HCT116 (cell line): ENCODE results near the gene ZNF345. TPM values are rescaled to one million over a fixed set of nuclear protein-coding genes. Genes with fewer than 3 reads are reported as not detected.

Experiments
- ATAC-seq: fragments of 200-7000 bp; cut with Tn5 transposase; 2 replicates; pipeline ENCODE4 v1.9.1; 2020; ENCODE audit warnings: mild to moderate bottlenecking, moderate library complexity
- BruUV-seq: library from RNA; stranded (reverse); fragments of 400-500 nt; replicated peaks from 2 replicates; lab custom pipeline; 2021; lab: Mats Ljungman, UMichigan
- CTCF ChIA-PET: fragments of 300-600 bp; sonication (Branson Sonifier 250); formaldehyde crosslinking; loops from one replicate; lab custom pipeline; 2021; ENCODE audit warnings: antibody characterized with exemption; lab: Charles Lee
- POLR2A ChIA-PET: fragments of 300-600, 350-600 bp; sonication (Branson Sonifier 250); formaldehyde crosslinking; loops from one replicate; lab custom pipeline; 2021; ENCODE audit warnings: antibody characterized with exemption; lab: Charles Lee
- RAD21 ChIA-PET, 2 experiments: fragments of 300-600 bp; sonication (Branson Sonifier 250); formaldehyde crosslinking; loops; one replicate each; lab custom pipeline; 2023; ENCODE audit warnings: low total read pairs in 2 of 2; ENCODE audit not compliant: uncharacterized antibody in 2 of 2, unreplicated experiment in 2 of 2, low non-redundant PET in 1 of 2; lab: Charles Lee
- DNase-seq: peaks from one replicate; pipeline ENCODE4 v3.0.0-alpha.2; 2010; ENCODE audit warnings: low read depth, low spot score
- H2AFZ ChIP-seq: fragments of 200-600 bp; shearing (Covaris generic), sonication (generic); 2 replicates; pipeline ENCODE4 v1.6.1; 2017; ENCODE audit warnings: low read depth, mixed run types, mixed read lengths, antibody characterized with exemption, low read length; ENCODE audit not compliant: poor library complexity, severe bottlenecking
- H3K27ac ChIP-seq: 2 replicates; pipeline ENCODE4 v1.5.1; 2012; ENCODE audit warnings: low read depth, low read length
- H3K27me3 ChIP-seq: fragments of 200-600 bp; sonication (generic); 2 replicates; pipeline ENCODE4 v1.6.1; 2016; ENCODE audit warnings: mixed run types, low read length, mixed read lengths; ENCODE audit not compliant: insufficient read depth
- H3K36me3 ChIP-seq, 2 experiments: fragments of 200-500 bp in 1 of 2; fragments of 200-600 bp in 1 of 2; sonication (Bioruptor generic) in 1 of 2; sonication (generic) in 1 of 2; 2 replicates each; pipeline versions ENCODE4 v1.5.1 to v1.6.1; 2014 to 2016; ENCODE audit warnings: low read length in 2 of 2, inconsistent platforms in 1 of 2, mixed read lengths in 1 of 2, mixed run types in 1 of 2; ENCODE audit not compliant: insufficient read depth in 2 of 2, control insufficient read depth in 1 of 2
- H3K4me1 ChIP-seq, 2 experiments: fragments of 200-600 bp in 1 of 2; sonication (generic) in 1 of 2; 2 replicates each; pipeline versions ENCODE4 v1.5.1 to v1.6.1; 2012 to 2017; ENCODE audit warnings: low read length in 2 of 2, inconsistent platforms in 1 of 2, mild to moderate bottlenecking in 1 of 2, mixed read lengths in 1 of 2, mixed run types in 1 of 2, moderate library complexity in 1 of 2; ENCODE audit not compliant: insufficient read depth in 2 of 2, control insufficient read depth in 1 of 2
- H3K4me2 ChIP-seq: fragments of 200-600 bp; sonication (generic); 2 replicates; pipeline ENCODE4 v1.6.1; 2017; ENCODE audit warnings: mixed run types, low read length, mixed read lengths
- H3K4me3 ChIP-seq, 2 experiments: fragments of 200-600 bp in 1 of 2; sonication (generic) in 1 of 2; replicated peaks in 1 of 2; 2 replicates each; pipeline ENCODE4 v1.5.1; 2011 to 2016; ENCODE audit warnings: low read length in 2 of 2, control low read depth in 1 of 2, low read depth in 1 of 2, mild to moderate bottlenecking in 1 of 2, mixed read lengths in 1 of 2, mixed run types in 1 of 2
- H3K79me2 ChIP-seq: fragments of 200-600 bp; sonication (generic); 2 replicates; pipeline ENCODE4 v1.6.1; 2017; ENCODE audit warnings: mild to moderate bottlenecking, mixed run types, low read length, moderate library complexity, mixed read lengths; ENCODE audit not compliant: insufficient read depth
- H3K9ac ChIP-seq: fragments of 200-600 bp; sonication (generic); 2 replicates; pipeline ENCODE4 v1.6.1; 2016; ENCODE audit warnings: low read length, mixed read lengths
- H3K9me2 ChIP-seq: fragments of 200-600 bp; sonication (generic), shearing (Covaris generic); 2 replicates; pipeline ENCODE4 v1.6.1; 2017; ENCODE audit warnings: mixed run types, mild to moderate bottlenecking, moderate library complexity; ENCODE audit not compliant: insufficient read depth
- H3K9me3 ChIP-seq, 2 experiments: fragments of 200-500 bp in 1 of 2; fragments of 200-600 bp in 1 of 2; sonication (Bioruptor generic) in 1 of 2; sonication (generic) in 1 of 2; 2 replicates each; pipeline ENCODE4 v1.6.1; 2014 to 2017; ENCODE audit warnings: low read length in 2 of 2, mixed read lengths in 2 of 2, inconsistent platforms in 1 of 2, low read depth in 1 of 2, mild to moderate bottlenecking in 1 of 2, mixed run types in 1 of 2, moderate library complexity in 1 of 2; ENCODE audit not compliant: control insufficient read depth in 1 of 2, insufficient read depth in 1 of 2
- H4K20me1 ChIP-seq: fragments of 200-600 bp; sonication (generic), shearing (Covaris generic); 2 replicates; pipeline ENCODE4 v1.6.1; 2017; ENCODE audit warnings: mixed run types, mild to moderate bottlenecking, moderate library complexity; ENCODE audit not compliant: insufficient read depth
- ATF3 ChIP-seq: IDR thresholded peaks from 2 replicates; pipeline ENCODE4 v1.6.1; 2012
- CBX3 ChIP-seq: IDR thresholded peaks from 2 replicates; pipeline ENCODE4 v1.6.1; 2012; ENCODE audit warnings: low read depth
- CEBPB ChIP-seq: IDR thresholded peaks from 2 replicates; pipeline ENCODE4 v1.6.1; 2012; ENCODE audit warnings: low read depth
- ELF1 ChIP-seq: IDR thresholded peaks from 2 replicates; pipeline ENCODE4 v1.6.1; 2012; ENCODE audit warnings: low read depth, borderline replicate concordance
- EZH2 ChIP-seq: fragments of 200-600 bp; sonication (generic); IDR thresholded peaks from 2 replicates; pipeline ENCODE4 v1.6.1; 2017; ENCODE audit warnings: antibody characterized with exemption, mixed run types
- EZH2phosphoT487 ChIP-seq: fragments of 200-600 bp; IDR thresholded peaks from 2 replicates; pipeline ENCODE4 v1.6.1; 2018; ENCODE audit warnings: antibody characterized with exemption, borderline replicate concordance
- FOSL1 ChIP-seq: IDR thresholded peaks from 2 replicates; pipeline ENCODE4 v1.6.1; 2012; ENCODE audit warnings: low read depth
- JUND ChIP-seq: IDR thresholded peaks from 2 replicates; pipeline ENCODE4 v1.6.1; 2012
- POLR2AphosphoS5 ChIP-seq: IDR thresholded peaks from 2 replicates; pipeline ENCODE4 v1.6.1; 2011; ENCODE audit warnings: mild to moderate bottlenecking, low read depth, low read length, moderate library complexity
- RAD21 ChIP-seq: IDR thresholded peaks from 2 replicates; pipeline ENCODE4 v1.6.1; 2012; ENCODE audit warnings: low read depth, mild to moderate bottlenecking
- REST ChIP-seq: IDR thresholded peaks from 2 replicates; pipeline ENCODE4 v1.6.1; 2012; ENCODE audit warnings: low read depth
- SP1 ChIP-seq: IDR thresholded peaks from 2 replicates; pipeline ENCODE4 v1.6.1; 2012; ENCODE audit warnings: low read depth
- SRF ChIP-seq: IDR thresholded peaks from 2 replicates; pipeline ENCODE4 v1.6.1; 2012; ENCODE audit warnings: low read depth
- TCF7L2 ChIP-seq: IDR thresholded peaks from 2 replicates; pipeline ENCODE4 v1.7.0; 2011; ENCODE audit warnings: borderline replicate concordance, inconsistent platforms; ENCODE audit not compliant: insufficient read depth, insufficient read length; ENCODE audit errors: extremely low read depth
- YY1 ChIP-seq: IDR thresholded peaks from 2 replicates; pipeline ENCODE4 v1.6.1; 2011; ENCODE audit warnings: low read length, low read depth, moderate library complexity, mild to moderate bottlenecking; ENCODE audit not compliant: insufficient replicate concordance; ENCODE audit errors: extremely low read depth
- ZBTB33 ChIP-seq: IDR thresholded peaks from 2 replicates; pipeline ENCODE4 v1.6.1; 2011; ENCODE audit warnings: mild to moderate bottlenecking, low read length, moderate library complexity; ENCODE audit not compliant: insufficient replicate concordance; ENCODE audit errors: extremely low read depth
- ZFX ChIP-seq: fragments of 450-650 bp; IDR thresholded peaks from 2 replicates; pipeline ENCODE4 v1.6.1; 2017
- ZNF274 ChIP-seq: fragments of 200-500 bp; sonication (Bioruptor generic); IDR thresholded peaks from 2 replicates; pipeline ENCODE4 v1.6.1; 2014; ENCODE audit warnings: mild to moderate bottlenecking, low read depth, low read length, inconsistent platforms
- intact Hi-C: fragments of 100-400 bp; cut with micrococcal nuclease; formaldehyde crosslinking; loops from 2 replicates; pipeline ENCODE4 v1.10.0; 2022
- total RNA-seq: library from RNA; stranded (reverse); gene quantifications from one replicate; pipeline ENCODE4 v1.2.1, GENCODE V29; 2021; ENCODE audit not compliant: unreplicated experiment
- TF ChIP-seq, protein P1 (sequence below): IDR thresholded peaks from 2 replicates; pipeline ENCODE4 v1.6.1; 2012

ZNF345 gene
- total RNA-seq, 1 experiment from 2014 or later = not detected

- Histone ChIP-seq H3K79me2 (no peaks in the 10 kb centered on the region), H3K9me3 (peaks cover 11 to 13% of the 10 kb centered on the region in 2 experiments; a peak in 2 of 4 replicates), H3K9ac (no peak overlapping the region), H3K27ac (no peak overlapping the region), H3K4me1 (no peaks in the 10 kb centered on the region), H4K20me1 (no peaks in the 10 kb centered on the region), H2AFZ (no peak overlapping the region), H3K4me3 (no peak overlapping the region), H3K9me2 (no peaks in the 10 kb centered on the region), H3K27me3 (no peaks in the 10 kb centered on the region), H3K36me3 (no peaks in the 10 kb centered on the region), H3K4me2 (no peak overlapping the region)
- intact Hi-C loops = no loop called here
- BruUV-seq = no TSS peak
- ChIA-PET RAD21 (no interaction called here), POLR2A (no interaction called here), CTCF (no interaction called here)
- ATAC-seq = no peak
- TF ChIP-seq EZH2 (no peak), FOSL1 (no peak), ZFX (no peak), ZBTB33 (no peak), JUND (no peak), ZNF274 (no peak), YY1 (no peak), ELF1 (no peak), REST (no peak), TCF7L2 (no peak), SP1 (no peak), SRF (no peak), CBX3 (no peak), EZH2phosphoT487 (no peak), CEBPB (no peak), RAD21 (no peak), POLR2AphosphoS5 (no peak), ATF3 (no peak)
- TF ChIP-seq, protein P1, sequence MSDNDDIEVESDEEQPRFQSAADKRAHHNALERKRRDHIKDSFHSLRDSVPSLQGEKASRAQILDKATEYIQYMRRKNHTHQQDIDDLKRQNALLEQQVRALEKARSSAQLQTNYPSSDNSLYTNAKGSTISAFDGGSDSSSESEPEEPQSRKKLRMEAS = no peak
- no peak for DNase-seq
Observed at GRCh38 chr19:36851898-36852297, 1.2 kb downstream of the ZNF345 start.
